ENCODE measurements around the gene NXNL2. TPM values are rescaled to one million over a fixed set of nuclear protein-coding genes. Genes with fewer than 3 reads are reported as not detected.

Gene NXNL2
- total and polyA plus RNA-seq, 4 donors: 0.09 to 0.14 TPM; not detected in 2

- Histone ChIP-seq H3K36me3 (ENCODE audit: control insufficient read depth in 4 of 4, insufficient read depth in 3 of 4, low read depth in 1 of 4, low read length in 3 of 4) (no peaks in the 10 kb centered on the region), H3K4me3 (ENCODE audit: low read depth in 1 of 3, low read length in 3 of 3) (no peak overlapping the region), H3K27ac (ENCODE audit: low read depth in 1 of 2, low read length in 2 of 2) (no peak overlapping the region), H3K27me3 (ENCODE audit: control insufficient read depth in 4 of 4, insufficient read depth in 4 of 4, low read length in 3 of 4) (no peaks in the 10 kb centered on the region), H3K9me3 (ENCODE audit: control insufficient read depth in 4 of 4, low read length in 3 of 4) (no peaks in the 10 kb centered on the region), H3K9ac (ENCODE audit: low read depth in 1 of 2, low read length in 2 of 2) (no peak overlapping the region), H3K4me1 (ENCODE audit: control insufficient read depth in 4 of 4, insufficient read depth in 4 of 4, low read length in 3 of 4) (no peaks in the 10 kb centered on the region)
- WGBS: 91% methylated on average over 6 of the region's 6 CpGs
- TF ChIP-seq ZBTB33 (IDR thresholded peaks at IDR 0.05): no peak
- no peak for TF ChIP-seq RAD21 (IDR thresholded peaks at IDR 0.05)
- no peak for TF ChIP-seq REST (IDR thresholded peaks at IDR 0.05)
- no peak for TF ChIP-seq TAF1 (conservative IDR thresholded peaks at IDR 0.05)
- no peak for TF ChIP-seq HNF4A (conservative IDR thresholded peaks at IDR 0.05)
- TF ChIP-seq RXRA (IDR thresholded peaks at IDR 0.05): no peak
- TF ChIP-seq FOXA2 (IDR thresholded peaks at IDR 0.05): no peak
- TF ChIP-seq YY1 (IDR thresholded peaks at IDR 0.05): no peak
- no peak for TF ChIP-seq HNF4G (IDR thresholded peaks at IDR 0.05)
- TF ChIP-seq ATF3 (IDR thresholded peaks at IDR 0.05): no peak
- no peak for TF ChIP-seq MAX (IDR thresholded peaks at IDR 0.05)
- TF ChIP-seq SP1 (IDR thresholded peaks at IDR 0.05): no peak
- DNase-seq (ENCODE audit: low spot score): no peak
Measured at GRCh38 chr9:88498880-88499279, 36.1 kb upstream of the NXNL2 start.

- H3K27me3 ChIP-seq (ENCODE audit: control insufficient read depth in 4 of 4, insufficient read depth in 4 of 4, low read length in 3 of 4): no peaks in the 10 kb centered on the region
- WGBS: 97% methylated on average over 5 of the region's 5 CpGs
- H3K36me3 ChIP-seq (ENCODE audit: control insufficient read depth in 4 of 4, insufficient read depth in 3 of 4, low read depth in 1 of 4, low read length in 3 of 4): no peaks in the 10 kb centered on the region
- no peaks in the 10 kb centered on the region for H3K9me3 ChIP-seq (ENCODE audit: control insufficient read depth in 4 of 4, low read length in 3 of 4)
- DNase-seq (ENCODE audit: low spot score): no peak
- H3K4me3 ChIP-seq (ENCODE audit: low read depth in 1 of 3, low read length in 3 of 3): no peak overlapping the region
- H3K4me1 ChIP-seq (ENCODE audit: control insufficient read depth in 4 of 4, insufficient read depth in 4 of 4, low read length in 3 of 4): no peaks in the 10 kb centered on the region
- TF ChIP-seq RXRA (IDR thresholded peaks at IDR 0.05): no peak
- no peak for TF ChIP-seq HNF4G (IDR thresholded peaks at IDR 0.05)
- no peak for TF ChIP-seq HNF4A (conservative IDR thresholded peaks at IDR 0.05)
- no peak for TF ChIP-seq EGR1 (IDR thresholded peaks at IDR 0.05; ENCODE audit: low read depth in 2 of 2)
- no peak overlapping the region for H3K9ac ChIP-seq (ENCODE audit: low read depth in 1 of 2, low read length in 2 of 2)
- no peak overlapping the region for H3K27ac ChIP-seq (ENCODE audit: low read depth in 1 of 2, low read length in 2 of 2)
Measured at GRCh38 chr9:88501086-88501485, 33.9 kb upstream of the NXNL2 start.

GRCh38 chr9:88502552-88503034, 32.4 kb upstream of the NXNL2 start:
- TF ChIP-seq GABPA (IDR thresholded peaks at IDR 0.05 in 1 of 2, conservative IDR thresholded peaks at IDR 0.05 in 1 of 2): no peak
- no peak for TF ChIP-seq ATF3 (IDR thresholded peaks at IDR 0.05)
- no peak for TF ChIP-seq HNF4A (conservative IDR thresholded peaks at IDR 0.05)
- TF ChIP-seq CTCF (IDR thresholded peaks at IDR 0.05; ENCODE audit: low read depth, low read length, missing input control): no peak
- TF ChIP-seq FOXA2 (IDR thresholded peaks at IDR 0.05): no peak
- no peak for TF ChIP-seq EGR1 (IDR thresholded peaks at IDR 0.05; ENCODE audit: low read depth in 2 of 2)
- TF ChIP-seq SP1 (IDR thresholded peaks at IDR 0.05): no peak
- TF ChIP-seq RAD21 (IDR thresholded peaks at IDR 0.05): no peak
- no peak for TF ChIP-seq NR2F2 (IDR thresholded peaks at IDR 0.05)
- TF ChIP-seq HNF4G (IDR thresholded peaks at IDR 0.05): no peak
- H3K4me1 ChIP-seq (ENCODE audit: control insufficient read depth in 4 of 4, insufficient read depth in 4 of 4, low read length in 3 of 4): no peaks in the 10 kb centered on the region
- H3K36me3 ChIP-seq (ENCODE audit: control insufficient read depth in 4 of 4, insufficient read depth in 3 of 4, low read depth in 1 of 4, low read length in 3 of 4): no peaks in the 10 kb centered on the region
- no peak overlapping the region for H3K27ac ChIP-seq (ENCODE audit: low read depth in 1 of 2, low read length in 2 of 2)
- no peak overlapping the region for H3K9ac ChIP-seq (ENCODE audit: low read depth in 1 of 2, low read length in 2 of 2)
- H3K4me3 ChIP-seq (ENCODE audit: low read depth in 1 of 3, low read length in 3 of 3): no peak overlapping the region
- H3K27me3 ChIP-seq (ENCODE audit: control insufficient read depth in 4 of 4, insufficient read depth in 4 of 4, low read length in 3 of 4): no peaks in the 10 kb centered on the region
- H3K9me3 ChIP-seq (ENCODE audit: control insufficient read depth in 4 of 4, low read length in 3 of 4): no peaks in the 10 kb centered on the region
- WGBS: 82% methylated on average over 12 of the region's 12 CpGs
- no peak for DNase-seq (ENCODE audit: low spot score)

Data from liver (tissue), 9 donors.